Measurements from ENCODE around the gene CDC34.

Gene CDC34

DNA sequence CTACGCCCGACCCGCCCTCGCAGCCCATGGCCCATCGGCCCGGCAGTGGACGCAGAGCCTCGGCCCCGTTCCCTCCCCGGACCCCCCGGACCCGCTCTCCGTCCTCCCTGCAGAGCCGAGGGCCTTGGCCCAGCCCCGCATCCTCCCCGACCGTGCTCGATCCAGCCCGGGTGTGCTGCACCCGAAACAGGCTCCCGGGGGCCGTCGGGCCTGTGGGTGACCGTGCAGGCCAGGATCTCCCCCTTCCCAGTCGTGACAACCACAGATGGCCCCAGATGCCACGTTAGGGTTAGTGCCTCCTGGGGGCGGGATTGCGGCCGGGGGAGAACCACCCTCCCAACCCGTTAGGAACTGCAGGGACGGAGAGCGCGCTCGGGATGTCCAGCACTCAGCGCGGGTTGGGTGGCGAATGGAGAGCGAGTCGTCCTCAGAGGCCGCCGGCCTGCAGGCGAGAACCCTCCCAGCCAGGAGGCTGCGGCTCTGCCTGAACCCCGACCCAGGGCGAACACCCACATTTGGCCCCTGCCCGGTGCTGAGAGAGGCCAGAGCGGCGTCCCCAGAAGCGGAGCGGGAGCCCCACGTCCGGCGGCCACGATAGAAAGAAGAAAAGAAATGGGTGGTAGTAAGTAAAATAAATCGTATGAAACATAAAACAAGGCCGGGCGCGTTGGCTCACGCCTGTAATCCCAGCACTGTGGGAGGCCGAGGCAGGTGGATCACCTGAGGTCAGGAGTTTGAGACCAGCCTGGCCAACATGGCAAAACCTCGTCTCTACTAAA, 42.0 kb upstream of the CDC34 start:
- Histone ChIP-seq H3K36me3 (no peaks in the 10 kb centered on the region), H4K20me1 (no peaks in the 10 kb centered on the region; a peak in 1 of 22 replicates), H3K4me3 (peak overlapping the region; percentile 76 to 100 (median 92)), H3K9me3 (replicated peaks in 1 of 11) (peaks cover 0 to 12% (median 8%) of the 10 kb centered on the region in 11 experiments; a peak in 13 of 22 replicates), H3K4me1 (peaks cover 14 to 30% (median 25%) of the 10 kb centered on the region in 10 experiments), H3K4me2 (peak overlapping the region; percentile 87 to 99 (median 96)), H3K27me3 (peaks cover 0 to 7% (median 0%) of the 10 kb centered on the region in 11 experiments; a peak in 7 of 22 replicates), H3K27ac (peak overlapping the region; percentile 61 to 100 (median 98); a peak in 21 of 22 replicates), H3K9ac (peak overlapping the region; percentile 96 to 100 (median 99))
- TF ChIP-seq Cebpa-rat (IDR thresholded peaks at IDR 0.05), result no peak

DNA sequence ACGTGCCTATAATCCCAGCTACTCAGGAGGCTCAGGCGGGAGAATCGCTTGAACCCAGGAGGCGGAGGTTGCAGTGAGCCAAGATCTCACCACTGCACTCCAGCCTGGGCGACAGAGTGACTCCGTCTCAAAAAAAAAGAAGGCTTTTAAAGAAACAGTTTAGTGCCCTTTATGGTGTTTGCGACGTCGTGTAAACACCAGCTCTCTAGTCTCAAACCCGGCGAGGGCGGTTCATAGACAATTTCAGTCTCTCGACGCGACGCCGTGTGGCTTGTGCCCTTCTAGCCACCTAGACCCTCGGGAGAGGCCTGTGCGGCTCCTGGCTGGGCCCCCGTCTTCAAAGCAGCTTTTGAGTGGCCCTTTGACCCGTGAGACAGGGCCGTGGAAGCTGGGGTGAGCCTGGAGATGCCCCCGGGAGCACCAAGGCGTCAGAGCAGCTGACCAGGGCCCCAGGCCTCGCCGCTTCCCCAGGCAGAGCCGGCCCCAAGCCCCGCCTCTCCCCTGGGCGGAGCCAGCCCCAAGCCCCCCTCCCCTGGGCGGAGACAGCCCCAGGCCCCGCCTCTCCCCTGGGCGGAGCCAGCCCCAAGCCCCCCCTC, 40.3 kb upstream of the CDC34 start:
- peaks cover 11 to 23% (median 11%) of the 10 kb centered on the region in 11 experiments for H3K27me3 ChIP-seq
- no peaks in the 10 kb centered on the region for H3K36me3 ChIP-seq
- H3K9ac ChIP-seq, result no peak overlapping the region
- peaks cover 0 to 12% (median 8%) of the 10 kb centered on the region in 11 experiments; a peak in 13 of 22 replicates for H3K9me3 ChIP-seq (replicated peaks in 1 of 11)
- no peaks in the 10 kb centered on the region; a peak in 1 of 22 replicates for H4K20me1 ChIP-seq
- no peak overlapping the region; a peak in 2 of 22 replicates for H3K4me2 ChIP-seq
- H3K27ac ChIP-seq, result peak overlapping the region in 3 of 11 experiments; percentile 35 to 44 (median 41); a peak in 5 of 22 replicates
- no peak overlapping the region for H3K4me3 ChIP-seq
- no peak for TF ChIP-seq Cebpa-rat (IDR thresholded peaks at IDR 0.05)
- H3K4me1 ChIP-seq, result peaks cover 14 to 30% (median 27%) of the 10 kb centered on the region in 10 experiments

DNA sequence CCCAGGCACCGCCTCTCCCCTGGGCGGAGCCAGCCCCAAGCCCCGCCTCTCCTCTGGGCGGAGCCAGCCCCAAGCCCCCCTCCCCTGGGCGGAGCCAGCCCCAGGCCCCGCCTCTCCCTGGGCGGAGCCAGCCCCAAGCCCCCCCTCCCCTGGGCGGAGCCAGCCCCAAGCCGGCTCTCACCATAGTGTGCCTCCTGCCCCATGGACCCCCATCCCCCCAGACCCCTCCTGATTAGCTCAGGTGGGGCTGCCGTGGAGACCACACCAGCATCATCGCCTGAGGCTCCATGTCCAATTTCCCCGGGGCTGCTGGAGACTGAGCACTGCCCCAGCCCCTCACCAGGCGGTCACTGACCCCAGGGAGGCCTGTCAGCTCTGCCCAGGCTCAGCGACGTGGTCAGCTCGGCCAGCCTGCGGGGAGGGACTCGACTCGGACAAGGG, 39.4 kb upstream of the CDC34 start:
- no peaks in the 10 kb centered on the region; a peak in 1 of 22 replicates for H4K20me1 ChIP-seq
- H3K4me2 ChIP-seq, result no peak overlapping the region
- no peak overlapping the region for H3K9ac ChIP-seq
- no peaks in the 10 kb centered on the region for H3K36me3 ChIP-seq
- H3K4me3 ChIP-seq, result no peak overlapping the region
- no peak overlapping the region for H3K27ac ChIP-seq
- peaks cover 14 to 30% (median 27%) of the 10 kb centered on the region in 10 experiments for H3K4me1 ChIP-seq
- H3K9me3 ChIP-seq (replicated peaks in 1 of 11), result peaks cover 0 to 12% (median 8%) of the 10 kb centered on the region in 11 experiments; a peak in 13 of 22 replicates
- peaks cover 13 to 31% (median 14%) of the 10 kb centered on the region in 11 experiments for H3K27me3 ChIP-seq
- TF ChIP-seq Cebpa-rat (IDR thresholded peaks at IDR 0.05), result no peak

DNA sequence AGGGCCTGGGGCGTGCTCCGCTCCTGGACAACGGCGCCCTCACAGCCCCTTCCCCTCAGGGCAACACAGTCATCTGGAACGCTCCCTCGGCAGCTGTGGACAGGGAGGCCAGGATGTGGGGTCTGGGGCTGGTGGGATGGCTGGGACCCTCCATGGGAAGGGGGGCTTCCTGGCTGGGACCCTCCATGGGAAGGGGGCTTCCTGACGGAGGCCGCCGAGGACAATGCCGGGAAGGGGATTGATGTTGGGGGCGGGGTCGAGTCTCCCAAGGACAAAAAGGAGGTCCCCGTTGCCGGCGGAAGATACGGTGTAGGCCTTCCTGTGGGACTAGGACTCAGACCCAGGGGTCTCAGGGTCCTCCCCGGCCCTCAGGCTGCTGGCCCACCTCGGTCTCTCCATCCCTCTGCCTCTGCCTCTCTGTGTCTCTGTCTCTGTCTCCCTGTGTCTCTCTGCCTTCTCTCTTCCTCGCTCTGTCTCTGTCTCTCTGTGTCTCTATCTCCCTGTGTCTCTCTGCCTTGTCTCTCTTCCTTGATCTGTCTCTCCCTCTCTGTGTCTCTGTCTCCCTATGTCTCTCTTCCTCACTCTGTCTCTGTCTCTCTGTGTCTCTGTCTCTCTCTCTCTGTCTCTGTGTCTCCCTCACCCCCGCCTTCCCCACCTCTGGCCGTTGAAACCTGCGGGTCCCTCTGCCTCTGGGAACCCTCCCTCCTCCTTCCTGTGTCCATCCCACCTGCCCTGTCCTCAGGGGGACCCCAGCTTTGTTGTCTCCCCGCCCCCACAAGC, 38.0 kb upstream of the CDC34 start:
- Histone ChIP-seq H3K9me3 (replicated peaks in 1 of 11) (peaks cover 0 to 12% (median 8%) of the 10 kb centered on the region in 11 experiments; a peak in 13 of 22 replicates), H3K4me1 (peaks cover 13 to 34% (median 26%) of the 10 kb centered on the region in 10 experiments), H3K27ac (no peak overlapping the region), H3K27me3 (peaks cover 26 to 46% (median 28%) of the 10 kb centered on the region in 11 experiments), H3K9ac (no peak overlapping the region), H4K20me1 (peaks cover 0 to 7% (median 0%) of the 10 kb centered on the region in 11 experiments; a peak in 2 of 22 replicates), H3K36me3 (no peaks in the 10 kb centered on the region), H3K4me2 (0 out of 22 replicates have a peak overlapping the region, but pooled peaks of 1 of the 11 experiments have one; percentile 9), H3K4me3 (no peak overlapping the region)
- TF ChIP-seq Cebpa-rat (IDR thresholded peaks at IDR 0.05), result no peak

DNA sequence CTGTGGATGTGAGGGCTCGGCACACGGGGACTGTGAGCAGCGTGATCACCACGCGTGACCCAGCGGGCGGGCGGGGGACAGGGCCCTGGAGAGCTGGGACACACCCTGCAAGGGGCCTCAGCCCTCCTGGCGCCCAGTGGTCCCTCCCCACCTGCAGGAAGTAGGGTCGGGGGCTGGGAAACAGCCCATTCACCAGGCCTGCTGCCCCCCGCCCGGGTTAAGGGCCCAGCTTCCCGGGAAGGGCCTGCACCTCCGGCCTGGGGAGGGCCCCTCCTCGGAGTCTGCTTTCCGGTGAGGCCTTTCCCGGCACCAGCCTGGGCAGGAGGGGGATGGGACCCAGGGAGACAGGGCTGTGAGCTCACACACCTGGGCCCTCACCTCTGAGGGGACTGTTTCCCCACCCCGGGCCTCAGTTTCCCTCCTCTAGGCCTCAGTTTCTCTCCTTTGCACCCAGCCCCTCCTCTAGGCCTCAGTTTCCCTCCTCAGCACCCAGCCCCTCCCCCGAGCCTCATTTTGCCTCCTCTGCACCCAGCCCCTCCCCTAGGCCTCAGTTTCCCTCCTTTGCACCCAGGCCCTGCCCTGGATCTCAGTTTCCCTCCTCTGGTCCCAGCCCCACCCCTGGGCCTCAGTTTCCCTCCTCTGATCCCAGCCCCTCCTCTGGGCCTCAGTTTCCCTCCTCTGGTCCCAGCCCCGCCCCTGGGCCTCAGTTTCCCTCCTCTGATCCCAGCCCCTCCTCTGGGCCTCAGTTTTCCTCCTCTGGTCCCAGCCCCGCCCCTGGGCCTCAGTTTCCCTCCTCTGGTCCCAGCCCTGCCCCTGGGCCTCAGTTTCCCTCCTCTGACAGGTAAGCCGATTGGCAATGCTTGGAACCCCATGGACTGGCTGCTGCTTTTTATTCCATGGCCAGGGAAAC, 37.1 kb upstream of the CDC34 start:
- no peak overlapping the region for H3K9ac ChIP-seq
- H3K4me1 ChIP-seq, result peaks cover 12 to 37% (median 25%) of the 10 kb centered on the region in 10 experiments
- H3K27me3 ChIP-seq, result peaks cover 33 to 53% (median 35%) of the 10 kb centered on the region in 11 experiments
- H3K4me2 ChIP-seq, result 0 out of 22 replicates have a peak overlapping the region, but pooled peaks of 3 of the 11 experiments have one; percentile 9 to 13 (median 10)
- H3K4me3 ChIP-seq, result no peak overlapping the region
- H3K9me3 ChIP-seq (replicated peaks in 1 of 11), result peaks cover 0 to 12% (median 8%) of the 10 kb centered on the region in 11 experiments; a peak in 13 of 22 replicates
- TF ChIP-seq Cebpa-rat (IDR thresholded peaks at IDR 0.05), result no peak
- H3K36me3 ChIP-seq, result no peaks in the 10 kb centered on the region
- peaks cover 0 to 7% (median 0%) of the 10 kb centered on the region in 11 experiments; a peak in 2 of 22 replicates for H4K20me1 ChIP-seq
- H3K27ac ChIP-seq, result no peak overlapping the region

DNA sequence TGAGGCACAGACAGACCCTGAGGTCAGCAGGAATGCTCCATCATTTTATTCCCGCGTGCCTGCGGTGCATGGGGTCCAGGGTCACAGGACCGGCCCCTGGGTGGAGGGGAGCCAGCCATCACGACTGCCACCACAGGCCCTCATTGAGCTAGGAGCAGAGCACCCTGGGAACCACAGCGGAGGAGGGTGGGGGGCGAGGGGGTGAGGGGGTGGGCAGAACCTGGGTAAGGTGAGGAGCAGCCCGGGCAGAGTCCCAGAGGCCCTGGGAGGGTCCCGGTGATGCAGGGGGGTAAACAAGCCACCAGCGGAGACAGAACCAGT, 36.5 kb upstream of the CDC34 start:
- Histone ChIP-seq H4K20me1 (peaks cover 0 to 7% (median 0%) of the 10 kb centered on the region in 11 experiments; a peak in 2 of 22 replicates), H3K4me2 (no peak overlapping the region), H3K4me3 (no peak overlapping the region), H3K4me1 (peaks cover 6 to 32% (median 19%) of the 10 kb centered on the region in 10 experiments), H3K27me3 (peaks cover 33 to 56% (median 38%) of the 10 kb centered on the region in 11 experiments), H3K27ac (no peak overlapping the region), H3K36me3 (no peaks in the 10 kb centered on the region), H3K9ac (no peak overlapping the region), H3K9me3 (replicated peaks in 1 of 11) (peaks cover 0 to 12% (median 8%) of the 10 kb centered on the region in 11 experiments; a peak in 13 of 22 replicates)
- TF ChIP-seq Cebpa-rat (IDR thresholded peaks at IDR 0.05), result no peak

DNA sequence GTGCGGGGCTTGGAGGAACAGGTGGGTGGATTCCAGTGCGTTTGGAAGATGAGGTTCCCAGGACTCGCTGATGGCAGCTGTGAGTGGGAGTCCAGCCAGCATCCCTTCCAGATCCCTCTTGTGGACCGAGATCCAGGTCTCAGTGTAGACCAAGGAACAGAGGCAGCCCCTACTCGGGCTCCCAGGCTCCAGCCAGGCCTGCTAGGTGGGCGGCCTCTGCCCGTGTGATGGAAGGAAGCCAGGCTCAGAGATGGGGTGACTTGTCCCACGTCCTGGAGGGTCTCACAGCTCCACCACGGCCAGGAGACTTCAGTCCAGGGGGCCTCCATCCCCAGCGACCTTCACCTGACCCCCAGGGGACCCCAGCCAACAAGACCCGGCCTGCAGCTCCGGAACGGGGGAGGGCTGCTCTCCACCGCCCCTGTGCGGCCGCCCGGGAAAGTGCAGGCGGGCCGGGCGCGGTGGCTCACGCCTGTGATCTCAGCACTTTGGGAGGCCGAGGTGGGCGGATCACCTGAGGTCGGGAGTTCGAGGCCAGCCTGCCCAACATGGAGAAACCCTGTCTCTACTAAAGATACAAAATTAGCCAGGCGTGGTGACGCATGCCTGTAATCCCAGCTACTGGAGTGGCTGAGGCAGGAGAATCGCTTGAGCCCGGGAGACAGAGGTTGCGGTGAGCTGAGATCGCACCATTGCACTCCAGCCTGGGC, 36.0 kb upstream of the CDC34 start:
- no peak overlapping the region for H3K9ac ChIP-seq
- H3K4me1 ChIP-seq, result peaks cover 1 to 27% (median 14%) of the 10 kb centered on the region in 10 experiments; a peak in 18 of 20 replicates
- TF ChIP-seq Cebpa-rat (IDR thresholded peaks at IDR 0.05), result no peak
- H4K20me1 ChIP-seq, result peaks cover 0 to 7% (median 0%) of the 10 kb centered on the region in 11 experiments; a peak in 2 of 22 replicates
- H3K36me3 ChIP-seq, result no peaks in the 10 kb centered on the region
- peaks cover 33 to 56% (median 38%) of the 10 kb centered on the region in 11 experiments for H3K27me3 ChIP-seq
- peak overlapping the region in 2 of 11 experiments; percentile 4 to 16; a peak in 3 of 22 replicates for H3K4me2 ChIP-seq
- H3K27ac ChIP-seq, result no peak overlapping the region
- H3K9me3 ChIP-seq (replicated peaks in 1 of 11), result peaks cover 0 to 12% (median 8%) of the 10 kb centered on the region in 11 experiments; a peak in 13 of 22 replicates
- no peak overlapping the region for H3K4me3 ChIP-seq
